Transverse colon (tissue), 3 donors: ENCODE results near the gene SMIM7.

Experiments
- EP300 ChIP-seq: sonication (generic); formaldehyde crosslinking; IDR thresholded peaks from one replicate; pipeline ENCODE4 v1.6.1; 2017; ENCODE audit warnings: antibody characterized with exemption, low read depth
- TF ChIP-seq, protein P1 (sequence below), 5 experiments: fragments of 200-600 bp in 3 of 5; fragments of 450-650 bp in 2 of 5; sonication (generic) in 3 of 5; IDR thresholded peaks; 1 replicate in 2 of 5; 2 replicates in 3 of 5; pipeline ENCODE4 v1.5.1; 2016 to 2017; ENCODE audit warnings: antibody characterized with exemption in 5 of 5, inconsistent platforms in 3 of 5, mild to moderate bottlenecking in 2 of 5, moderate library complexity in 1 of 5

GRCh38 chr19:16603090-16603489, 56.9 kb downstream of the SMIM7 start:
- TF ChIP-seq, protein P1, sequence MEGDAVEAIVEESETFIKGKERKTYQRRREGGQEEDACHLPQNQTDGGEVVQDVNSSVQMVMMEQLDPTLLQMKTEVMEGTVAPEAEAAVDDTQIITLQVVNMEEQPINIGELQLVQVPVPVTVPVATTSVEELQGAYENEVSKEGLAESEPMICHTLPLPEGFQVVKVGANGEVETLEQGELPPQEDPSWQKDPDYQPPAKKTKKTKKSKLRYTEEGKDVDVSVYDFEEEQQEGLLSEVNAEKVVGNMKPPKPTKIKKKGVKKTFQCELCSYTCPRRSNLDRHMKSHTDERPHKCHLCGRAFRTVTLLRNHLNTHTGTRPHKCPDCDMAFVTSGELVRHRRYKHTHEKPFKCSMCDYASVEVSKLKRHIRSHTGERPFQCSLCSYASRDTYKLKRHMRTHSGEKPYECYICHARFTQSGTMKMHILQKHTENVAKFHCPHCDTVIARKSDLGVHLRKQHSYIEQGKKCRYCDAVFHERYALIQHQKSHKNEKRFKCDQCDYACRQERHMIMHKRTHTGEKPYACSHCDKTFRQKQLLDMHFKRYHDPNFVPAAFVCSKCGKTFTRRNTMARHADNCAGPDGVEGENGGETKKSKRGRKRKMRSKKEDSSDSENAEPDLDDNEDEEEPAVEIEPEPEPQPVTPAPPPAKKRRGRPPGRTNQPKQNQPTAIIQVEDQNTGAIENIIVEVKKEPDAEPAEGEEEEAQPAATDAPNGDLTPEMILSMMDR (IDR thresholded peaks at IDR 0.05), result no peak
- TF ChIP-seq EP300, result no peak
